ENCODE measurements around the gene ZNF789. TPM values are rescaled to one million over a fixed set of nuclear protein-coding genes. Genes with fewer than 3 reads are reported as not detected.

The ZNF789 gene
- total and polyA plus RNA-seq, 2 of the 13 experiments (the other 11 are each of a cell fraction or from before 2014, with no cell fraction given), result 19.8 to 25.1 TPM

DNA sequence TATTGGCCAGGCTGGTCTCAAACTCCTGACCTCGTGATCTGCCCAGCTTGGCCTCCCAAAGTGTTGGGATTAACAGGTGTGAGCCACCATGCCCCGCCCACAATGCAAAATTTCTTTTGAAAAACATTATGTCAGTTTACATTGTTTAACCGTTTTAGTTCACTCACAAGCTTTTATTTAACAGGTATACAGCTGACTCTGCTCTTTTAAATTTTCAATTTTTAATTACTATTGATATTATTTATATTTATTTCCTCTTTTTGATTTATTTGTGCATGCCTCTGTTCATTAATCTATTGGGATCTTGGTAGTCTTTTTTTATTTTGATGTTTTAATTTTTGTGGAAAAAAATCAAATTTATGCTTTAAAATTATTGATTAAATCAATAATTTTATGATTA, 48.7 kb downstream of the ZNF789 start:
- no peak for ATAC-seq
- POLR2A ChIA-PET, result no interaction called here
- H2AFZ ChIP-seq (ENCODE audit: low read length), result no peak overlapping the region
- H3K9me3 ChIP-seq (ENCODE audit: low read length), result no peaks in the 10 kb centered on the region
- no peak for FAIRE-seq
- no peak overlapping the region for H3K4me2 ChIP-seq (ENCODE audit: low read depth, low read length)
- no peak overlapping the region for H3K9ac ChIP-seq (ENCODE audit: insufficient read depth, low read depth, low read length)
- no peaks in the 10 kb centered on the region for H3K4me1 ChIP-seq (ENCODE audit: insufficient read depth, low read length)
- H4K20me1 ChIP-seq (ENCODE audit: insufficient read depth, low read length), result no peaks in the 10 kb centered on the region
- BruUV-seq (replicated peaks), result no TSS peak
- intact Hi-C loops (cut with micrococcal nuclease; ENCODE audit: unreplicated experiment), result no loop called here
- in situ Hi-C loops (cut with HindIII; ENCODE audit: extremely low pct_ligation_motif_present, low pct_unique_long_range_greater_than_20kb), result no loop called here
- no peak for DNase-seq (ENCODE audit: low spot score)
- H3K4me3 ChIP-seq (replicated peaks in 1 of 3; ENCODE audit: insufficient read depth in 1 of 3, low read depth in 2 of 3, low read length in 3 of 3), result no peak overlapping the region
- peaks cover 10 to 47% of the 10 kb centered on the region in 2 experiments for H3K36me3 ChIP-seq (replicated peaks in 1 of 2; ENCODE audit: control insufficient read depth in 1 of 2, insufficient read depth in 2 of 2, low read length in 2 of 2)
- CTCF ChIA-PET (ENCODE audit: low intra/inter-chr PET ratio, low total read pairs), result no interaction called here
- H3K79me2 ChIP-seq (ENCODE audit: insufficient read depth, low read length), result no peaks in the 10 kb centered on the region
- WGBS (ENCODE audit: low lambda C conversion rate), result 95% methylated on average over 3 of the region's 3 CpGs
- H3K27me3 ChIP-seq (ENCODE audit: control insufficient read depth in 1 of 2, insufficient read depth in 2 of 2, low read length in 2 of 2), result no peaks in the 10 kb centered on the region
- H3K27ac ChIP-seq (ENCODE audit: extremely low read length, insufficient read depth, low read length), result no peak overlapping the region
- TF ChIP-seq, protein P1, sequence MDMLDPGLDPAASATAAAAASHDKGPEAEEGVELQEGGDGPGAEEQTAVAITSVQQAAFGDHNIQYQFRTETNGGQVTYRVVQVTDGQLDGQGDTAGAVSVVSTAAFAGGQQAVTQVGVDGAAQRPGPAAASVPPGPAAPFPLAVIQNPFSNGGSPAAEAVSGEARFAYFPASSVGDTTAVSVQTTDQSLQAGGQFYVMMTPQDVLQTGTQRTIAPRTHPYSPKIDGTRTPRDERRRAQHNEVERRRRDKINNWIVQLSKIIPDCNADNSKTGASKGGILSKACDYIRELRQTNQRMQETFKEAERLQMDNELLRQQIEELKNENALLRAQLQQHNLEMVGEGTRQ (IDR thresholded peaks at IDR 0.05; ENCODE audit: low read depth, low read length), result no peak
- TF ChIP-seq, protein P1 (CRISPR knock-in tag; IDR thresholded peaks at IDR 0.05; ENCODE audit: borderline replicate concordance), result no peak
- TF ChIP-seq MIXL1 (CRISPR knock-in tag; IDR thresholded peaks at IDR 0.05), result no peak
- TF ChIP-seq, protein P2, sequence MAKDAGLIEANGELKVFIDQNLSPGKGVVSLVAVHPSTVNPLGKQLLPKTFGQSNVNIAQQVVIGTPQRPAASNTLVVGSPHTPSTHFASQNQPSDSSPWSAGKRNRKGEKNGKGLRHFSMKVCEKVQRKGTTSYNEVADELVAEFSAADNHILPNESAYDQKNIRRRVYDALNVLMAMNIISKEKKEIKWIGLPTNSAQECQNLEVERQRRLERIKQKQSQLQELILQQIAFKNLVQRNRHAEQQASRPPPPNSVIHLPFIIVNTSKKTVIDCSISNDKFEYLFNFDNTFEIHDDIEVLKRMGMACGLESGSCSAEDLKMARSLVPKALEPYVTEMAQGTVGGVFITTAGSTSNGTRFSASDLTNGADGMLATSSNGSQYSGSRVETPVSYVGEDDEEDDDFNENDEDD (CRISPR knock-in tag; IDR thresholded peaks at IDR 0.05; ENCODE audit: borderline replicate concordance), result no peak
- no peak for TF ChIP-seq ZNF768 (CRISPR knock-in tag; IDR thresholded peaks at IDR 0.05)
- TF ChIP-seq, protein P3, sequence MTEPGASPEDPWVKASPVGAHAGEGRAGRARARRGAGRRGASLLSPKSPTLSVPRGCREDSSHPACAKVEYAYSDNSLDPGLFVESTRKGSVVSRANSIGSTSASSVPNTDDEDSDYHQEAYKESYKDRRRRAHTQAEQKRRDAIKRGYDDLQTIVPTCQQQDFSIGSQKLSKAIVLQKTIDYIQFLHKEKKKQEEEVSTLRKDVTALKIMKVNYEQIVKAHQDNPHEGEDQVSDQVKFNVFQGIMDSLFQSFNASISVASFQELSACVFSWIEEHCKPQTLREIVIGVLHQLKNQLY (CRISPR knock-in tag; IDR thresholded peaks at IDR 0.05), result no peak
- TF ChIP-seq EEA1 (CRISPR knock-in tag; IDR thresholded peaks at IDR 0.05; ENCODE audit: borderline replicate concordance), result no peak
- no peak for TF ChIP-seq NFYC (CRISPR knock-in tag; IDR thresholded peaks at IDR 0.05)
- TF ChIP-seq, protein P4, sequence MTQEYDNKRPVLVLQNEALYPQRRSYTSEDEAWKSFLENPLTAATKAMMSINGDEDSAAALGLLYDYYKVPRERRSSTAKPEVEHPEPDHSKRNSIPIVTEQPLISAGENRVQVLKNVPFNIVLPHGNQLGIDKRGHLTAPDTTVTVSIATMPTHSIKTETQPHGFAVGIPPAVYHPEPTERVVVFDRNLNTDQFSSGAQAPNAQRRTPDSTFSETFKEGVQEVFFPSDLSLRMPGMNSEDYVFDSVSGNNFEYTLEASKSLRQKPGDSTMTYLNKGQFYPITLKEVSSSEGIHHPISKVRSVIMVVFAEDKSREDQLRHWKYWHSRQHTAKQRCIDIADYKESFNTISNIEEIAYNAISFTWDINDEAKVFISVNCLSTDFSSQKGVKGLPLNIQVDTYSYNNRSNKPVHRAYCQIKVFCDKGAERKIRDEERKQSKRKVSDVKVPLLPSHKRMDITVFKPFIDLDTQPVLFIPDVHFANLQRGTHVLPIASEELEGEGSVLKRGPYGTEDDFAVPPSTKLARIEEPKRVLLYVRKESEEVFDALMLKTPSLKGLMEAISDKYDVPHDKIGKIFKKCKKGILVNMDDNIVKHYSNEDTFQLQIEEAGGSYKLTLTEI (CRISPR knock-in tag; conservative IDR thresholded peaks at IDR 0.05), result no peak

Data from HepG2 (cell line).